Activated T-cell treated with anti-CD3 and anti-CD28 coated beads for 24 hours (primary cell): ENCODE results near the gene SLC12A4.

ENCODE experiments used
- DNase-seq: peaks from one replicate; pipeline ENCODE4 v3.0.0-alpha.2; 2020; ENCODE audit warnings: low read depth

The SLC12A4 gene

DNA sequence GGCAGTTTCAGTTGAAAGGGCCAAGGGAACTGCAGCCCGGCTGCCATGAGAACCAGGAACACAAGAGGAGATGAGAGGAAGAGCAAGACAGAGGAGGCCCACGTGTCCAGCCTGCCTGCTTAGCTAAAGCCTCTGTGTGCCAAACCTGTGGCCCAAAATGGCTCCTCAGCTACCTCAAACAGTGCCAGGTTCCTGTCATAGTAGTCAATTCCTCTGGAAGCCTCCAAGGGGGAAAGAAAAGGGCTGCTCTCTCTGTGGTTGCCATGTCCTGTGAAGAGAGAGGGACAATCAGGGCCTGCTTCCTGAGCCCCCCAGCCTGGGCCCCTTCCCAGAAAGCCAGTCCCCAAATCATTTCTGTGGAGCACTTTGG lies 5.2 kb downstream of the SLC12A4 start:
- DNase-seq, result no peak

DNA sequence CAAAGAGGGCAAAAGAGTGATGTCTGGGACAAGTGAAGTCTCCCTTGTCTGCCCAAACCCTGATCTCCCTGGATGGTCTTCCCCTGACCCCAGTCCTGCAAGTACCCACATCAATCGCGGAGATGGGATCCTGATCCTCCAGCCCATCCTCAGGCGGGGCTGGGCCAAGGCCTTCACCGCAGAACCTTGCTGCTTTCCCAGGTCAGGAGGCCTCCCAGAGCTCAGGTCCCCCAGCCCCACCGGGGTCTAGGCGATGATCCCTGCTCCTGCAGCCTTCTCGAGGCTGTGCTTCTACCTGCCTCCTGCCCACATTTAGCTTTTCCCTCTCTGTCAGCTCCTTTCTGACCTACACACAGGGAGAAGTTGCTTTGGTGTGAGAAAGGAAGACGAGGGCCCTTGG lies 6.3 kb downstream of the SLC12A4 start:
- DNase-seq, result no peak

DNA sequence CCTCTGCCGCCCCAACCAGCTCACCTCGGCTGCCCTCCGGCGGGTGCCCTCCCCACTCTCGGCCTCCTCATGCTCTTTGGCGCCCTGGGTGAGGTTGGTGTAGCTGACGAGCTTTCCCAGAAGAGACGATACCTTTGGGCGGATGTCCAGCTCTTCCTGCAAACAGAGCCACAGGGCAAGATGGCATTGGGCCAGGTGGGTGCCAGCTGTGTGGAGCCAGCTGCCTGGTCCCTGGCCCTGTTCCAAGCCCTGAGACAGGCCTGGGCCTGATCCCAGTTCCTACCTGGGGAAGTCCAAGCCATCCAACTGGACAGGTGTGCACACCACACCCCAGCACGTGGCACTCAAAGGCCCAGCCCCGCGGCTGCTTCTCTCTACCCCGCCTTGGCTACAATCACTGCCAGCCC lies 6.9 kb downstream of the SLC12A4 start:
- no peak for DNase-seq

DNA sequence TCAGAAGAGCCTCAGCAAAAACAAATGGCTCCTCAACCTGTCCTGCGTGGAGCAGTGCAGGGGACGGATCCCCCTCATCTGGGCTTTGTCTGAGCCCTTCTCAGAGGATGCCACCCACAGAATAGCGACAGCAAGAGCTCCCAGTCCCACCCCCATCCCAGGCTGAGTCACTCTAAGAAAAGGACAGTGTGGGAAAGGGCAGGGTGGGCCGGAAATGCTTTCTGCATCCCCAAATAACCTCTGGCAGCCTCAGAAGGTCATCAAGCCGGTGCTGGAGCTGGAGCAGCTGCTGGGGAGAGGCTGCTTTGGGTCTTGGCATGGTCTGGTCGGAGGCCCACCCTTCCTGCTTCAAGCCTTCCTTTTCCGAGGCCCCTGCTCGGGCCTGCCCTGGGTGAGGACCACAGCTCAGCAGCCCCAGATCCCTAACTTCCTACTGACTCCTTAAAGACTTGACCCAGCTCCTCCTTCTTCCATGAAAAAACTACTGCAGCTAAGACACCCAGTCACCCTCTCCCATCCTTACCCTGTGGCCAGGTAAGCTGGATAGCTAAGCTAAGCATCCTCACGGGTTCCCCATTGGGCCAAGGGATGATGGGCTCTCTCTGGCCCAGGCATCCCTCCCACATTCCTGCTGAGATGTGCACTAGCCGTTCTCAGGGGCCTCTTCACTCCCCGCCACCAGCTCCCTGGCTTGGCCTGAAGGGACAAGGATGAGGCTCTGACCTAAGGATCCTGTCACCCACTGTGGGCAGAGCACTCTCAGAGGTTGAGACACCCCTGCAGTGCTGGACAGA lies 8.7 kb downstream of the SLC12A4 start:
- DNase-seq, result no peak

DNA sequence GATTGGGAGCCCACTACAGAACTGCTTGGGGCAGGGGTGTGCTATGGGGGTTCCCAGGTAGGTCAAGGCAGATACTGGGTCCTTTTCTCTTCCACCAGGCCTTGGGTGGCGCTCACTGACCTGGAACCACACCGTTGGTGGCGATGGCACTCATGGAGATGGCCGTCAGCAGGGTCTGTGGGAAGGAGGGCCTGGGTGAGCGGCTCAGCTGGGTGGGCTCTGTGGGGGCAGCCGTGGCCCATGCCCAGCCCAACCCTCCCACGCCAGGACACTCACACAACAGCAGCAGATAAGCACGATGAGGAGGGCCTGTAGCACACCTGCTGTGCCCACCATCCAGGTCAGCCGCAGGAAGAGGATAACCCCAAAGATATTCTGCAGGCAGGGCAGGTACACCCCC lies 10.8 kb downstream of the SLC12A4 start:
- no peak for DNase-seq

DNA sequence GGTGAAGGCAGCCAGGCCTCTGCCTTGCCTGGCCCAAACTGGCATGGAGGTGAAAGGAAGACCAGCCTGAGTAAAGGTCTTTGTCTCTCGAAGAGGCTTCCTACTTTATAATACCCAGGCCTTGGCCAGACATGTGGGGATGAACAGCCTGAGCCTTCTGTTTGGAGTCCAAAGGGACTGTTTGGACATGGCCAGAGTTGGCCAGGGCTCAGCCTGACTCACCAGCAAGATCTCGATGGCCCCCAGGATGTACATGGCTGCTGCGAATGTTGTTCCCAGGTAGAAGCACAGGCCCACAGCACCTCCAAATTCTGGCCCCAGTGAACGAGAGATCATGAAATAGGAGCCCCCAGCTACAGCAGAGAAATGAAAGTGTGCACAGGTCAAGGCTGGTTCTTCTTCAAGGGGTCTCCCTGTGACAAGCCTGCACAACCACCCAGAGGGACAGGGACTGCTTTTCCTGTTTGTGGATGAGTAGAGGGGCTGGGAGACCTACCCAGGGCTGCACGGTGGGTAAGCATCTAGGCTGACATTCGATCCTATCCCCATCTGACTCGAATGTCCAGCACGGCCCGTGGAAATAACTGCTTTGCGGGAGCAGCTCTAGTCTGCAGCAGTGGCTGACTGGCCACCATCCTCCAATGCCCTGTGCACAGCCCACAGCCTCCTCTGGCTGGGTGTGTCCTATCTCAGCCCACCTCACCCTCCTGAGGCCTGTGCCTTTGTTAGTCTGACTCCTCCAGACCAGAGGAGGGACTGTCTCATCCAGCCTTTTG lies 13.8 kb downstream of the SLC12A4 start:
- no peak for DNase-seq

DNA sequence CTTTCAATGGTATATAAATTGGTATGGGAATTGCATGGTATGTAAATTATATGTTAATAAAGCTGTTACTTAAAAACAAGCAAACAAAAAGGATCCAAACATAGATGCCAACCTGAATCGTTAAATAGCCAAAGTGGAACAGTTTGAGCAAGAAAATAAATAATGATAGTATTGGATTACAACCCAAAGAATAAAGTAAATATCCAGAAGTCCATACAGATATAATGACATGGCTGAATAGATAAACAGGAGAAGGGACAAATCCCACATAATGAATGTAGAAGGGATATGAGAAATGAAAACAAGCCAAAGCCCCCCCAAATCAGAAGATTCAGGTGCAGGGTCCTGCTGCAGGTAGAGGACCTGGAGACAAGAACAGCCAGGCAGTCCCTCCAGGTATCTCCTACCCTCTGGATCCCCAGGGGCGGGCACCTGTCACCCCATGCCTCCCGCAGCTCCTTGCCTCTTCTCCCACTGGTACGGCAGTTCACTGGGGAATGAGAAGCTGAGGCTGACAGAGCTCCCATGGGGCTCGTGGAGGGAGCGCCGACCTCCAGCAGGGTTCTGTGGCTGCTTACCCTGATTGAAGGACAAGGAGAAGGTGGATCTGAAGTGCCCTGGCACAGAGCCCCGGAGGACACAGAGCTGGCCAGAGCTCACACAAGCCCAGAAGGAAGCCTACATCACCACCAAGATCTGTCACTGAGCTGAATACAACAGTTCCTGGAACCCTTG lies 14.6 kb downstream of the SLC12A4 start:
- no peak for DNase-seq

DNA sequence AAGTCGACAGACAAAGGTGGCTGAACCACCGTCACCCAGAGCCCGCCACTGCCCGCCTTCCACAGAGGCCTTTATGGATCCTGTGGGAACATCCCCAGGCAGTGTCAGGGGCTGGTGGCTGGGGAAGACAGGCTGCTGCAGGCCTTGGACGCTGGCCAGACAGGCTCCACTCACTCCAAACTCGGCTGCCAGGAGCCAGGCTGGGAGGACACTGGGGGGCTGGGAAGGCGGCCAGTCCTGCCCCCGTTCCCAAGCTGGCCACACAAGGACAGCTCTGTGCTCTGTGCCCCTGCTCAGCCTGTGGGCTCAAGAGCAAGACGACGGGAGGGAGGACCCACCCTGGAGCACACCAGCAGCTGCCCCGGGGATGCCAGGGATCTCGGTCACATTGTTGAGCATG lies 17.0 kb downstream of the SLC12A4 start:
- no peak for DNase-seq

DNA sequence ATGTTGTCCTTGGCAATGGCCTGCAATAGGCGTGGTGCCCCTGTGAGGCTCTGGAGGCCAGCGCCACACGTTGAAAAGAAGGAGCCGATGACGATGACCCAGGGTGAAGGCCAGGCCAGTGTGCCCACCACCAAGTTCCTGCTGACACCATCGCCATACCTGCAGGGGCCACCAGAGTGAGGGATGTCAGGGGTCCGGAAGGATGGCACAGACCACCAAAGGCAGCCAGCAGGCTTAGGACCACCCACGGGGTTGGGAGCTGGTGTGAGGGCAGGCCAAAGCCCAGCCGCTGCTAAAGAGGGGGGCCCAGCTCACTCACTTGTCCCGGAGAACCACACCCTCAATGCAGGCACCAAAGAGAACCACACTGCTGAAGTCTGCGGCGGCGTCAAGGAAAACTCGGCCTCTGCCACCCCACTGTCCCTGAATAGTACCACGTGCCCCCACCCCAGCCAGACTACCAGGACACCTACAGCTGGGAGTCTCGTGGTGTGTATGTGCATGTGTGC lies 18.0 kb downstream of the SLC12A4 start:
- DNase-seq, result no peak

DNA sequence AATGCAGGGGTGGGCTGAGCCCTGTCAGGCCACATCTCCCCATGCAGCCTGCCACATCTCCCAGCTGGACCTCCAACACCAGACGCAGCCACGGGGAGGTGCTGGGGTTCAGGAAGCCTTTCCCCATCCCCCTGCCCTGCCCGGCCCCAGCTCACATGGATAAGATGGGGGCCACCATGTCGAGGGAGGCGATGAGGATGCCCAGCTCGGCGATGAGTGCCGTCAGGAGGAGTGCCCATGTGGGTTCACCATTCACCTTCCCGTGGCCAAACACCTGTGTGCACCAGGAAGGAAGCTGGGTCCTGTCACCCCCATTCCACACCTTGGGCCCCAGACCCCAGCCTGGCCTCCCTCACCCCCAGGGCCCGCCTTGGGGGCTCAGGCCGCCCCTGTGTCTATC lies 18.8 kb downstream of the SLC12A4 start:
- DNase-seq, result no peak

DNA sequence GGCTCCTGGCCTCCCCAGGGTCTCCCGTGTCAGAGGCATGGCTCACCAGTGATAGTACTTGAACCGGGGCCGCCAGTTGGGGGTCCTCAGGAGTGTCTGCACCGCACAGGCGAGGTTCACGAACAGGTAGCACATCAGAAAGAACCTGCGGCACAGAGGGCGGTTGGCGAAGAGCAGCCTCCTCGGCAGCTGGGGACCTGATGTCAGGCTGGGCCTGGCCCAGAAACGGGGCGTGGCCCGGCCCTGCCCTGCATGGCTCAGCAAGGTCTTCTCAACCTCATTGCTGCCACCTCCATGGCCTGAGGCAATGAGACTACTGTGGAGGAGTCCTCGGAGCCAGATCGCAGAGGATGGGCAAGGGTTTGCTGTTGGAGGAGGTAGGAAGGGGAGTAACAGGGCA lies 20.4 kb downstream of the SLC12A4 start:
- DNase-seq, result no peak

DNA sequence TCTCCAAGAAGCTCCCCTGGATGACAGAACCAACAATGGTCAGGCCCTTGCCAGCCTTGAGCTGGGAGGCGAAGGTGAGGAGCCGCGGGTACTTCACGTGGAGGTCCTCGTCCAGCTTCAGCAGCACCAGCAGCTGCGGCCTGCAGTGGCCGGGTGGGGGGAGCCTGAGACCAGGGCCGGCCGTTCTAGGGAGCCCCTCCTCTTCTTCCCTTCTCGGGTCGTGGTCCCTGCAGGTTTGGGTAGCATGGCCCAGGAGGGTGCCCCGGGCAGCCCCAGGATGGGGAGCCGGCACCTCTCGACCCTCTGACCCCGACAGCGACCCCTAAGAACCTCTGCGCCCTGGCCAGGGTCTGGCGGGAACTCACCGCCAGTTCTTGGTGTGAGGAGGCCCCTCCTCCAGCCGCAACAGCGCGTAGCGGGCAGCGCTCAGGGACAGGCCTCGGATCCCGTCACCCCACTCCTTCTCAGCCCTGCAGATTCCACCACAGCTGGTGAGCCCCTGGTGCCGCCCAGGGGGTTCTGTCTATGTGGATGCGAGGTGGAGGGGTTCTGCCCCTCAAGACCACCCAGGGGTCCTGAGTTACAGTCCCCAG lies 21.4 kb downstream of the SLC12A4 start:
- DNase-seq, result no peak

DNA sequence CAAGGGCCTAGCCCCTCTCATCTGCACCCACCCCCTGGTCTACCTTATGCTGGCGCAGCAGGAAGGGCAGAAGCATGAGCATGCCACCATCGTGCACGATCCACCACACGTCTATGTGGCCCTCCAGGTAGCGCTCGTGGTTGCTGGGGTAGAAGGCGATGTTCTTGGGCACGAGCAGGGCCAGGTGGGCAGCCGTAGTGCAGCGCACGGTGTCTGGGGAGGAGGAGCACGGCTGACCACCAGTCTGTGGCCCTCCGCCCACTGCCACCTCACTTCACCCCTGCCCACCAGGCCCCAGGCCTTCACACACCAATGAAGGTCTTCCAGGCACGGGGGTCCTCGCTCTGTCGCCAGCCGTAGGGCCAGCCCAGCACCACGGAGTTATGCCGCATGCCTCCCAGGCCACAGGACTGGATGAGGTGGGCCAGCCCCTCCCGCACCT lies 22.3 kb downstream of the SLC12A4 start:
- no peak for DNase-seq

DNA sequence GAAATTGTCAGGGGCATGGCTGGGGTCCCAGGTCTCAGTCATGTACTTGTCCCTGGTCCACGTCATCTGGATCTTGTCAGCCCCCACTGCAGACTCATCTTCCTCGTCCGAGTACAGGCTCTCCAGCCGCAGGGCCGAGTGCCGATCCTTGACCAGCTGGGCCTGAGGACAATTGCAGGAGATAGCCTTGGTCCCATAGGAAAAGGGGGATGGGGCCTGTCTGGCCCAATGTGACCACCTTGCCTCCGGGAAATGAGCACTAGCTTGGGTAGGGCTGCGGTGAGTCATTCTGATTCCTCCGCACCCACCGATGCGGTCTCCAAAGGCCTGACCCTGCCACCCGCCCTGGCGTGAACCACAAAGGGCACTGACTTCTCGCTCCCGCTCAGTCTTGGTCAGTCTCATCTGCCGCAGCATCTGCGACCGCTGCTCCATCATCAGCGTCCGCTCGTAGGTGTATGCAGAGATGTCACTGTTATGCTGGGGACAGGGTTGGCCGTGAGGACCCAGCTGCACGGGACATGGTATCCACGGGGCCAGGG lies 23.0 kb downstream of the SLC12A4 start:
- DNase-seq, result no peak

DNA sequence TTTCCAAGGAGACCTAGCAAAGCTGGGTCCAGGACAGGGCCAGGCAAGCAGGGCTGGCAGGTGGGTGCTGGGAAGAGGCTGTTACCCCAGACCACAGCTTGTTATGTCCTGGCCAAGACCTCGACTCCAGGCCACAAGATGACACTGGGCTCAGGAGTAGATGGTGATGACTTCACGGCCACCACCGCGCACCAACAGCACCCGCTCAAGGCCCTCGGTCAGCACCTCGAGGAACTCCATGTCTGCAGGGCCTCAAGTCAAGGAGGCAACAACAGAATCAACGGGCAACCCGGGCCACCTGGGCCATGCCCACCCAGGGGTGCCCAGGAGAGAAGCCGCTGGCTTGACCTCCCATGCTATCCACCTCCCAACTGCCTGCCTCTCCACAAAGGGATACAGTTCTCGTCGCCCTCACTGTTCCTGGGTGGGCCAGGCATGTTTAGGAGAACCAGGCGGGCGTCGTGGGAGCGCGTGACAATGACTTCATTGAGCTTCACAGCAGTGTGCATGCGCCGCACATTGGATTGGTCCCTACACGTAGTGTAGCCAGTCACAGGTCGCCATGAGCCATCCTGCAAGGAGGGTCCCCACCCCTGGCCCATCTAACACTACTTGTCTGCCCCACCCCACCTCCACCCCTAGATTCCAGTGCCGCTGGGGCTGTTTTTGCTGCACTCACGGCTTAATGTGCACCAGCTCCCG lies 23.6 kb downstream of the SLC12A4 start:
- no peak for DNase-seq

DNA sequence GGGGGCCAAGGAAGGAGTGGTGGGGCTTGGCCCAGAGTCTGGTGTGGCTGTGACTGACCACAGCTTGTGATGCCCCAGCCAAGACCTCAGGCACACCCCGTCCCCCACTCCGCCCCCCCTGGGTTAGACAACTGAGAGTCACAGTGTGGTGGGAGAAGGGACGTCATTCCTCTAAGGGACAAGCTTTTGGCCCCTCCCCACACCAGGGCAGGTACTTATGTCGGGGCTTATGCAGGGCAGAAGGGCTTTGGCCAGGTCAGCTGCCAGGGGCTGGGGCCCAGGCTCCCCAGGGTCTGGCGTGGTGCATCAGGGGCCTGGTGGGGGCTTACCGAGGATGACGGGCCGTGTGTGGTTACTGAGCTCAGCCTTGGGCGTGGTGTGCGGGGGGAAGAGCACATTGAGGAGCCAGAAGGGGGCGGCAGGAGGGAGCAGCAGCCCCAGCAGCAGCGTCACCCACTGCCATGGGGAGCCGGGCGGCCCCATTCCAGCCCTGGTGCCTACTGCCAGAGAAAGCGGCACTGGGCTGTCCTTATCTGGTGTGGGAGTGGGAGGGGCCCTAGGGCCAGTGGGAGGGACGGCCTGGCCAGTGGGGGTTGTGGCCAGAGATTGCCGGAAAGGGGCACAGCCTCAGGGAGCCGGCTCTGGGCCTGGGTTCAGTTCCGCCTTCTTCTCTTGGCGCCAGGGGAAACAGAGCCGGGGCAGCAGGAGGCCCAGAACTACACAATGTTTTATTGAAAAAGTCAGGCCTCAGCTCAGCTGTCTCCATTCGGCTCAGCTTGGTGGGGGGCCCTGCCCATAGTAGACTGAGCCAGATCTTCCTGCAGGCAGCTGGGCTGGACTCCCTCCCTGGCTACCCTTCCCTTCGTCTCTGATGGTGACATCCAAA lies 24.6 kb downstream of the SLC12A4 start, which contains the start of gene LCAT:
Gene LCAT, minus strand, starts transcription at position 502 of the 886 bp plus-strand sequence. Its CDS starts 19 bp downstream, at position 483.
- no peak for DNase-seq

DNA sequence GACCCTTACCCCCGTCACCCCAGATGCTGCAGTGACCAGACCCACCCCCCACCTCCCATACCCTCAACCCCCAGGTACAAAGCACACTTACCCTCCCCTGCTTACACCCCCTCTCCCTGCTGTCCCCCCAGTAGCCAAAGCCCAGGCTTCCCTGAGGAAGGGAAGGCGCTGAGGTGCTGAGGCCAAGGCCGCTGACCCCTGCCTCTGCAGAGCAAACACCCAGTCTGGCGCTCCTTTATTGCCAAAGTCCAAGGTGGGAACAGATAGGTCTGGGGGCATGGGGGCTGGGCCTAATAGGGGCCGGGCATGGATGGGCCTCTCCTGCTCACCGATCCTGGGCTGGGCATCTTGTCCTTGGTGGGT lies 25.2 kb downstream of the SLC12A4 start:
- DNase-seq, result no peak

DNA sequence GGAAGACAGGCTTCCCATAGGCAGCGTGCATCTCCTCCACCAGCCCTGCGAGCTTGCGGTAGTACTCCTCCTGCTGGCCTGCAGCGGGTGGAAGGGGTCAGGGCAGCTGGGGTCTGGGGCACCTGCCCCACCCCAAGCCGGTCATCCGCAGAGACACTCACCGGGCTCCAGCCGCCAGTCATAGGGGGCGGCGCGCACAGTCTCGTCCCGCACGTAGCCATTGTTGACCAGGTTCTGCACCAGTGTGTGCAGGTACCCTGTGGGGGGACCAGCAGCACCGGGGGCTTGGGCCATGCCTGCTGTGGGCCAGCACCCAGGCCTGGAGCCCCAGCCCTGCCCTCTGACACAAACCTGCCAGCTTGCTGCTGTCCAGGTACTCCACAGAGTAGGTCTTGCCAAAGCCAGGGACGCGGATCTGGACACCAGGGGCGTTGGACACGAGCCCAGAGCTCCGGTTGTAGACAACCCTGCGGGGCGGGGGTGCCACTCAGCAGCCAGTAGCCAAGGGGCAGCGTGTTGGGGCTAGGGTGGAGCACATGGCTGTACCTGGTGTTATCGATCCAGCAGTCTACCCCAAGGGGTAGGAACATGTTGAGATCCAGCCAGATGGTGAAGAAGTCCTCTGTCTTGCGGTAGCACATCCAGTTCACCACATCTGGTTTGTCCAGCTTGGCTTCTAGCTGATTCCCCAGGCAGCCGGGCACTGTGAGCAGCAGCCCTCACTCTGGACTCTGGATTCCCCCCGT lies 25.8 kb downstream of the SLC12A4 start:
- DNase-seq, result no peak

DNA sequence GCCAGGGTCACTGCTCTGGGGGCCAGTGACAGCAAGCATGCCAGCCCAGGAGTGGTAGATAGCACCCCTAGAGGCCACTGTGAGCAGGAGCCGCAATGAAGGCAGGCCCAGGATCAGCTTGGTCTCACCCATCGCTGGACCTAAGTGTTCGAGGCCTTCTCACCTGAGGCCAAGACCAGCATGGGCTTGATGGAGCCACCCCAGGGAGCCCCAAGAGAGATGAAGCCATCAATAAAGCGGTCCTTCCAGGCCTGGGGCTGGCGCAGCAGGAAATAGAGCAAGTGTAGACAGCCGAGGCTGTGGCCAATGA lies 26.3 kb downstream of the SLC12A4 start:
- no peak for DNase-seq
